T-helper 1 cell treated with Interleukin-12 subunit alpha and Interleukin-12 subunit beta and Interleukin-4 antibody, amounts not matched to agents 30 μg/mL and 1 μg/mL, for 36 hours (primary cell): Measurements from ENCODE around the gene TMEM54.
A peak's percentile ranks its signal among the peaks of the same experiment; 100 is the strongest.

Experiments
- H3K27ac Mint-ChIP-seq: one replicate; pipeline ENCODE4 v1.8.0; 2021; ENCODE audit warnings: mild to moderate bottlenecking, mixed read lengths
- H3K27me3 Mint-ChIP-seq: one replicate; pipeline ENCODE4 v1.8.0; 2021; ENCODE audit warnings: low read depth, mixed read lengths
- H3K36me3 Mint-ChIP-seq: one replicate; pipeline ENCODE4 v1.8.0; 2021; ENCODE audit warnings: low read depth, mixed read lengths
- H3K4me1 Mint-ChIP-seq: one replicate; pipeline ENCODE4 v1.8.0; 2021; ENCODE audit warnings: low read depth, mixed read lengths
- H3K4me3 Mint-ChIP-seq: one replicate; pipeline ENCODE4 v1.8.0; 2021; ENCODE audit warnings: mild to moderate bottlenecking, moderate library complexity, mixed read lengths
- H3K9me3 Mint-ChIP-seq: one replicate; pipeline ENCODE4 v1.8.0; 2021; ENCODE audit warnings: mixed read lengths

TMEM54 gene

GRCh38 chr1:32904797-32905196 is 3.6 kb upstream of the TMEM54 start:
- peaks cover 55% of the 10 kb centered on the region for H3K27me3 Mint-ChIP-seq

GRCh38 chr1:32903991-32904785 is 3.0 kb upstream of the TMEM54 start:
- H3K27me3 Mint-ChIP-seq = peaks cover 58% of the 10 kb centered on the region
- H3K4me3 Mint-ChIP-seq = no peak overlapping the region
- peaks cover 4% of the 10 kb centered on the region for H3K4me1 Mint-ChIP-seq
- no peaks in the 10 kb centered on the region for H3K36me3 Mint-ChIP-seq
- no peak overlapping the region for H3K27ac Mint-ChIP-seq
- H3K9me3 Mint-ChIP-seq = no peaks in the 10 kb centered on the region

More at GRCh38 chr1:32904797-32905196, 3.6 kb upstream of the TMEM54 start:
- Mint-ChIP-seq H3K27ac (no peak overlapping the region), H3K4me1 (peaks cover 4% of the 10 kb centered on the region), H3K4me3 (no peak overlapping the region), H3K36me3 (no peaks in the 10 kb centered on the region), H3K9me3 (no peaks in the 10 kb centered on the region)

- H3K27me3 Mint-ChIP-seq = peaks cover 62% of the 10 kb centered on the region
- no peaks in the 10 kb centered on the region for H3K9me3 Mint-ChIP-seq
- H3K27ac Mint-ChIP-seq = no peak overlapping the region
- H3K36me3 Mint-ChIP-seq = no peaks in the 10 kb centered on the region
- H3K4me3 Mint-ChIP-seq = peak overlapping the region; percentile 69
- H3K4me1 Mint-ChIP-seq = peaks cover 4% of the 10 kb centered on the region
These were observed 1.3 kb upstream of the TMEM54 start for GRCh38 chr1:32902535-32902920.

GRCh38 chr1:32901823-32902534 is 790 bp upstream of the TMEM54 start:
- peak overlapping the region; percentile 74 for H3K4me3 Mint-ChIP-seq
- H3K27me3 Mint-ChIP-seq = peaks cover 67% of the 10 kb centered on the region
- H3K9me3 Mint-ChIP-seq = no peaks in the 10 kb centered on the region
- H3K36me3 Mint-ChIP-seq = no peaks in the 10 kb centered on the region
- peaks cover 4% of the 10 kb centered on the region for H3K4me1 Mint-ChIP-seq
- H3K27ac Mint-ChIP-seq = no peak overlapping the region

GRCh38 chr1:32900371-32900955 is 726 bp downstream of the TMEM54 start:
- Mint-ChIP-seq H3K9me3 (no peaks in the 10 kb centered on the region), H3K36me3 (no peaks in the 10 kb centered on the region), H3K4me3 (peak overlapping the region; percentile 59), H3K4me1 (peaks cover 4% of the 10 kb centered on the region), H3K27me3 (peaks cover 73% of the 10 kb centered on the region), H3K27ac (no peak overlapping the region)

GRCh38 chr1:32899586-32900296 is 1.4 kb downstream of the TMEM54 start:
- Mint-ChIP-seq H3K36me3 (no peaks in the 10 kb centered on the region), H3K27me3 (peaks cover 72% of the 10 kb centered on the region), H3K27ac (no peak overlapping the region), H3K9me3 (no peaks in the 10 kb centered on the region), H3K4me1 (peaks cover 4% of the 10 kb centered on the region), H3K4me3 (no peak overlapping the region)

GRCh38 chr1:32898958-32899357 is 2.2 kb downstream of the TMEM54 start:
- Mint-ChIP-seq H3K27ac (no peak overlapping the region), H3K36me3 (no peaks in the 10 kb centered on the region), H3K9me3 (no peaks in the 10 kb centered on the region), H3K4me1 (peaks cover 4% of the 10 kb centered on the region), H3K4me3 (no peak overlapping the region), H3K27me3 (peaks cover 73% of the 10 kb centered on the region)

- H3K36me3 Mint-ChIP-seq = no peaks in the 10 kb centered on the region
- no peak overlapping the region for H3K27ac Mint-ChIP-seq
- H3K27me3 Mint-ChIP-seq = peaks cover 71% of the 10 kb centered on the region
- peaks cover 4% of the 10 kb centered on the region for H3K4me1 Mint-ChIP-seq
- no peak overlapping the region for H3K4me3 Mint-ChIP-seq
- no peaks in the 10 kb centered on the region for H3K9me3 Mint-ChIP-seq
These were observed 3.1 kb downstream of the TMEM54 start for GRCh38 chr1:32898056-32898455.

- H3K4me1 Mint-ChIP-seq = peaks cover 7% of the 10 kb centered on the region
- no peak overlapping the region for H3K4me3 Mint-ChIP-seq
- no peaks in the 10 kb centered on the region for H3K9me3 Mint-ChIP-seq
- no peak overlapping the region for H3K27ac Mint-ChIP-seq
- H3K36me3 Mint-ChIP-seq = no peaks in the 10 kb centered on the region
- H3K27me3 Mint-ChIP-seq = peaks cover 67% of the 10 kb centered on the region
These were observed 3.8 kb downstream of the TMEM54 start for GRCh38 chr1:32897082-32898049.

- Mint-ChIP-seq H3K27ac (no peak overlapping the region), H3K27me3 (peaks cover 67% of the 10 kb centered on the region), H3K9me3 (no peaks in the 10 kb centered on the region), H3K4me3 (no peak overlapping the region), H3K4me1 (peaks cover 3% of the 10 kb centered on the region), H3K36me3 (no peaks in the 10 kb centered on the region)
These were observed 4.7 kb downstream of the TMEM54 start for GRCh38 chr1:32896451-32896850.

- peaks cover 72% of the 10 kb centered on the region for H3K27me3 Mint-ChIP-seq
- H3K27ac Mint-ChIP-seq = no peak overlapping the region
- peaks cover 3% of the 10 kb centered on the region for H3K4me1 Mint-ChIP-seq
- H3K9me3 Mint-ChIP-seq = no peaks in the 10 kb centered on the region
- no peak overlapping the region for H3K4me3 Mint-ChIP-seq
- H3K36me3 Mint-ChIP-seq = no peaks in the 10 kb centered on the region
These were observed 5.6 kb downstream of the TMEM54 start for GRCh38 chr1:32895325-32896215.

- peaks cover 3% of the 10 kb centered on the region for H3K4me1 Mint-ChIP-seq
- peaks cover 72% of the 10 kb centered on the region for H3K27me3 Mint-ChIP-seq
These were observed 6.5 kb downstream of the TMEM54 start for GRCh38 chr1:32894681-32895080.

More at GRCh38 chr1:32894681-32895080, 6.5 kb downstream of the TMEM54 start:
- H3K36me3 Mint-ChIP-seq = no peaks in the 10 kb centered on the region
- H3K9me3 Mint-ChIP-seq = no peaks in the 10 kb centered on the region
- no peak overlapping the region for H3K27ac Mint-ChIP-seq
- H3K4me3 Mint-ChIP-seq = no peak overlapping the region
